H1 (cell line): Measurements from ENCODE around the gene RNF157. TPM values are rescaled to one million over a fixed set of nuclear protein-coding genes. Genes with fewer than 3 reads are reported as not detected.
A peak's percentile ranks its signal among the peaks of the same experiment; 100 is the strongest.

Experiments used
- CTCF ChIA-PET: fragments of 300-600 bp; sonication (Branson Sonifier 250); formaldehyde crosslinking; loops from one replicate; lab custom pipeline; 2021; ENCODE audit not compliant: partially characterized antibody; lab: Charles Lee
- POLR2A ChIA-PET: fragments of 300-600 bp; sonication (Branson Sonifier 250); formaldehyde crosslinking; loops from one replicate; lab custom pipeline; 2021; ENCODE audit warnings: inconsistent platforms; ENCODE audit not compliant: partially characterized antibody; lab: Charles Lee
- DNase-seq, 2 experiments: peaks; one replicate each; pipeline versions ENCODE4 v3.0.0 to v3.0.0-alpha.2; 2010 to 2022; ENCODE audit warnings: low spot score in 2 of 2, low read depth in 1 of 2, mixed read lengths in 1 of 2
- FAIRE-seq: peaks from 2 replicates; lab custom pipeline; 2011; peaks lifted over from hg19 to GRCh38; lab: Jason Lieb, UNC
- H2AFZ ChIP-seq: 2 replicates; pipeline ENCODE4 v1.8.1; 2012; ENCODE audit warnings: low read length, inconsistent platforms
- H2AK5ac ChIP-seq: 2 replicates; pipeline ENCODE4 v1.6.1; 2013; ENCODE audit warnings: low read depth, low read length
- H2BK120ac ChIP-seq: replicated peaks from 2 replicates; pipeline ENCODE3; 2013; ENCODE audit warnings: low read depth, low read length, inconsistent platforms
- H2BK12ac ChIP-seq: 2 replicates; pipeline ENCODE4 v1.6.1; 2013; ENCODE audit warnings: low read depth, low read length
- H2BK15ac ChIP-seq: 2 replicates; pipeline ENCODE4 v1.6.1; 2013; ENCODE audit warnings: low read length
- H2BK20ac ChIP-seq: 2 replicates; pipeline ENCODE4 v1.6.1; 2013; ENCODE audit warnings: low read length
- H2BK5ac ChIP-seq: 2 replicates; pipeline ENCODE4 v1.6.1; 2013; ENCODE audit warnings: low read depth, low read length
- H3K14ac ChIP-seq: 2 replicates; pipeline ENCODE4 v1.6.1; 2013; ENCODE audit warnings: inconsistent platforms; ENCODE audit not compliant: insufficient read length
- H3K18ac ChIP-seq: 2 replicates; pipeline ENCODE4 v1.6.1; 2013; ENCODE audit warnings: low read length; ENCODE audit errors: extremely low read depth
- H3K23ac ChIP-seq: 2 replicates; pipeline ENCODE4 v1.6.1; 2013; ENCODE audit warnings: inconsistent platforms; ENCODE audit not compliant: insufficient read length
- H3K23me2 ChIP-seq: 2 replicates; pipeline ENCODE4 v1.6.1; 2013; ENCODE audit warnings: low read depth, low read length
- H3K27ac ChIP-seq: 2 replicates; pipeline ENCODE4 v1.6.1; 2011; ENCODE audit warnings: low read depth, low read length, inconsistent platforms
- H3K27me3 ChIP-seq, 4 experiments: replicated peaks in 1 of 4; 1 replicate in 1 of 4; 2 replicates in 3 of 4; pipeline versions ENCODE4 v1.6.1 to v1.8.1; 2011 to 2013; ENCODE audit warnings: low read length in 3 of 4, mild to moderate bottlenecking in 3 of 4, inconsistent platforms in 2 of 4, mixed read lengths in 2 of 4, moderate library complexity in 1 of 4; ENCODE audit not compliant: control insufficient read depth in 3 of 4, insufficient read depth in 3 of 4; ENCODE audit errors: extremely low read depth in 1 of 4
- H3K36me3 ChIP-seq, 4 experiments: 2 replicates each; pipeline versions ENCODE4 v1.6.1 to v1.8.1; 2011 to 2013; ENCODE audit warnings: mild to moderate bottlenecking in 4 of 4, low read length in 3 of 4, moderate library complexity in 2 of 4, control low read depth in 1 of 4, inconsistent platforms in 1 of 4; ENCODE audit not compliant: insufficient read depth in 4 of 4, control insufficient read depth in 2 of 4
- H3K4ac ChIP-seq: replicated peaks from 2 replicates; pipeline ENCODE3; 2013; ENCODE audit warnings: low read length, low read depth, mixed read lengths, inconsistent platforms; ENCODE audit not compliant: insufficient read length
- H3K4me1 ChIP-seq, 4 experiments: replicated peaks in 1 of 4; 1 replicate in 1 of 4; 2 replicates in 3 of 4; pipeline versions ENCODE4 v1.6.1 to v1.8.1; 2011 to 2013; ENCODE audit warnings: low read length in 3 of 4, inconsistent platforms in 2 of 4, mixed read lengths in 1 of 4; ENCODE audit not compliant: insufficient read depth in 4 of 4, control insufficient read depth in 3 of 4
- H3K4me2 ChIP-seq, 2 experiments: 2 replicates each; pipeline versions ENCODE4 v1.6.1 to v1.8.1; 2011 to 2013; ENCODE audit warnings: low read depth in 2 of 2, low read length in 2 of 2, control low read depth in 1 of 2, inconsistent platforms in 1 of 2, mild to moderate bottlenecking in 1 of 2; ENCODE audit not compliant: insufficient read depth in 1 of 2
- H3K4me3 ChIP-seq, 4 experiments: fragments of 200-600, 300-600 bp in 1 of 4; sonication (generic), shearing (Covaris generic), sonication (Bioruptor Twin) in 1 of 4; 2 replicates each; pipeline versions ENCODE4 v1.5.1 to v1.8.1; 2011 to 2016; ENCODE audit warnings: low read length in 4 of 4, low read depth in 3 of 4, control low read depth in 2 of 4, inconsistent platforms in 2 of 4, mild to moderate bottlenecking in 2 of 4, mixed read lengths in 1 of 4, moderate library complexity in 1 of 4; ENCODE audit not compliant: insufficient read depth in 2 of 4; ENCODE audit errors: extremely low read depth in 1 of 4
- H3K56ac ChIP-seq: replicated peaks from 2 replicates; pipeline ENCODE3; 2013; ENCODE audit warnings: low read depth, mild to moderate bottlenecking, mixed read lengths, low read length, inconsistent platforms; ENCODE audit not compliant: insufficient read length
- H3K79me1 ChIP-seq: 2 replicates; pipeline ENCODE4 v1.6.1; 2013; ENCODE audit warnings: low read depth, low read length, control low read depth
- H3K79me2 ChIP-seq, 2 experiments: 2 replicates each; pipeline versions ENCODE4 v1.6.1 to v1.8.1; 2012 to 2013; ENCODE audit warnings: low read length in 2 of 2, mild to moderate bottlenecking in 2 of 2, inconsistent platforms in 1 of 2; ENCODE audit not compliant: insufficient read depth in 2 of 2, control insufficient read depth in 1 of 2
- H3K9ac ChIP-seq, 4 experiments: replicated peaks in 1 of 4; 1 replicate in 1 of 4; 2 replicates in 3 of 4; pipeline versions ENCODE4 v1.6.1 to v1.8.1; 2011 to 2013; ENCODE audit warnings: low read depth in 3 of 4, low read length in 3 of 4, control low read depth in 2 of 4, mild to moderate bottlenecking in 2 of 4, moderate library complexity in 2 of 4, inconsistent platforms in 1 of 4; ENCODE audit errors: extremely low read depth in 1 of 4
- H3K9me3 ChIP-seq, 2 experiments: 2 replicates each; pipeline versions ENCODE4 v1.6.1 to v1.8.1; 2012 to 2013; ENCODE audit warnings: mild to moderate bottlenecking in 2 of 2, moderate library complexity in 2 of 2, control low read depth in 1 of 2, inconsistent platforms in 1 of 2, low read depth in 1 of 2, low read length in 1 of 2, mixed read lengths in 1 of 2; ENCODE audit not compliant: insufficient read depth in 2 of 2
- H4K20me1 ChIP-seq, 2 experiments: replicated peaks in 1 of 2; 2 replicates each; pipeline versions ENCODE3 to v1.8.1; 2011 to 2013; ENCODE audit warnings: inconsistent platforms in 2 of 2, low read length in 2 of 2, mild to moderate bottlenecking in 1 of 2; ENCODE audit not compliant: insufficient read depth in 2 of 2, control insufficient read depth in 1 of 2
- H4K5ac ChIP-seq: 2 replicates; pipeline ENCODE4 v1.6.1; 2013; ENCODE audit warnings: low read length, low read depth, mixed read lengths, inconsistent platforms; ENCODE audit not compliant: insufficient read length
- H4K8ac ChIP-seq: 2 replicates; pipeline ENCODE4 v1.8.0; 2013; ENCODE audit warnings: mild to moderate bottlenecking, moderate library complexity, low read length, inconsistent platforms; ENCODE audit not compliant: insufficient read depth; ENCODE audit errors: extremely low read depth
- H4K91ac ChIP-seq: replicated peaks from 2 replicates; pipeline ENCODE3; 2013; ENCODE audit warnings: low read length, mixed read lengths, inconsistent platforms; ENCODE audit not compliant: insufficient read length
- ATF2 ChIP-seq: IDR thresholded peaks from 2 replicates; pipeline ENCODE4 v1.6.1; 2012; ENCODE audit warnings: low read length, inconsistent platforms
- BCL11A ChIP-seq, 2 experiments: IDR thresholded peaks; one replicate each; pipeline ENCODE4 v1.6.1; 2011; ENCODE audit warnings: low read depth in 2 of 2, low read length in 2 of 2, mild to moderate bottlenecking in 2 of 2
- BRCA1 ChIP-seq: IDR thresholded peaks from 2 replicates; pipeline ENCODE4 v1.6.1; 2012; ENCODE audit warnings: low read depth, low read length, improper control_type of control experiment
- CHD1 ChIP-seq: IDR thresholded peaks from 2 replicates; pipeline ENCODE4 v1.6.1; 2012; ENCODE audit warnings: low read depth, low read length, improper control_type of control experiment
- CHD2 ChIP-seq: IDR thresholded peaks from 2 replicates; pipeline ENCODE4 v1.6.1; 2012; ENCODE audit warnings: low read length, improper control_type of control experiment
- GTF2F1 ChIP-seq: IDR thresholded peaks from 2 replicates; pipeline ENCODE4 v1.6.1; 2012; ENCODE audit warnings: low read depth, low read length, improper control_type of control experiment, borderline replicate concordance
- POU5F1 ChIP-seq: IDR thresholded peaks from 2 replicates; pipeline ENCODE4 v1.6.1; 2011; ENCODE audit warnings: low read depth, mild to moderate bottlenecking, low read length, moderate library complexity
- TAF1 ChIP-seq: IDR thresholded peaks from 2 replicates; pipeline ENCODE4 v1.6.1; 2011; ENCODE audit warnings: mild to moderate bottlenecking, low read depth, low read length
- TAF7 ChIP-seq: optimal IDR thresholded peaks from 2 replicates; pipeline ENCODE3; 2011; ENCODE audit warnings: low read depth, mild to moderate bottlenecking, inconsistent platforms, low read length, moderate library complexity, borderline replicate concordance
- TEAD4 ChIP-seq: IDR thresholded peaks from 2 replicates; pipeline ENCODE4 v1.6.1; 2012; ENCODE audit warnings: low read depth, low read length, inconsistent platforms, mixed read lengths
- YY1 ChIP-seq: IDR thresholded peaks from 2 replicates; pipeline ENCODE4 v1.6.1; 2011; ENCODE audit warnings: low read depth, mild to moderate bottlenecking, low read length
- WGBS, 2 experiments: shearing (Covaris generic) in 1 of 2; methylation state at CpG; one replicate each; pipeline versions ENCODE4 v1.1.6 to v1.1.7; 2013 to 2015; ENCODE audit warnings: low lambda C conversion rate in 2 of 2, mixed read lengths in 2 of 2, inconsistent platforms in 1 of 2, low coverage in 1 of 2, missing lambda C conversion rate in 1 of 2; ENCODE audit not compliant: insufficient replicate concordance in 2 of 2, insufficient coverage in 1 of 2, insufficient read length in 1 of 2; ENCODE audit errors: extremely low coverage in 1 of 2, missing lambda C conversion rate in 1 of 2; 5-methylcytosine and 5-hydroxymethylcytosine counted together
- polyA plus RNA-seq, 7 experiments: library from polyadenylated mRNA; depleted of rRNA in 3 of 7; stranded (reverse) in 5 of 7; unstranded in 2 of 7; fragments of >200 nt in 5 of 7; fragments of 200-250 nt in 2 of 7; gene quantifications; 1 replicate in 5 of 7; 2 replicates in 1 of 7; 4 replicates in 1 of 7; pipeline versions ENCODE4 v1.2.1 to v1.2.3, GENCODE V29; 2011 to 2013; ENCODE audit warnings: missing spikeins in 2 of 7, mixed read lengths in 2 of 7
- total RNA-seq: library from RNA; stranded (reverse); fragmentation: NEBNext Ultra II Directional; extraction: Animal tissue kit (Norgen Biotek cat#: 25700); gene quantifications from 2 replicates; pipeline ENCODE4 v1.2.1, GENCODE V29; 2021

RNF157 gene
- total and polyA plus RNA-seq, 2 of the 8 experiments (the other 6 are each of a cell fraction or from before 2014, with no cell fraction given): 13.4 to 16.7 TPM

DNA sequence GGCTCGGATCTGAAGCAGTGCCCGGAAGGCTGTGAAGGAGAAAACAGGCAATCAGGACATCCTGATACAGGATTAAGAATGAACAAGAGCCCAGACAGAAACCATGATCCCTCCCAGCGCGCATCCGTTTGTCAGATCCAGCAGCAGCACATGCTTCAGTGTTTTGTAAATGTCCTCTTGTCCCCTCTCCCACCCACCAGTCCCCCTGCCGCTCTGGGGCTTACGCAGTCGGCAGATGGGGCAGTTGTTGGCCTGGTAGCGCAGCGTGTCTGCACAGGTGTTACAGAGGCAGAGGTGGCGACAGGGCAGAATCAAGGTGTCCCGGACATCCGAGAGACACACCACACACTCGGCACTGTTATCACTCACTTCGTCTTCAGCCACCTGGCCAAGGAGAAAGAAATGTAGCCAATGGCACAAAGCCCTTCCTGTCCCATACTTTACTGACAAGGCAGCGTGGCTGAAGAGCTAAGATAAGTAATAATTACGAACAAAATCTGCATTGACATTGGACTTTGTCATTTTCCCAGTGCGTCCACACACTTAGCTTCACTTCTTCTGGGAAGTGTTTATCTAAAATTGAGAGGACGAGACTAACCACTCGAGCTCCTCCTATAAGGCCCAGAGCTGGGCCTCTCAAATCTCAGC lies 78.5 kb downstream of the RNF157 start:
- no peak overlapping the region for H3K9ac ChIP-seq
- H2BK12ac ChIP-seq: no peak overlapping the region
- ChIA-PET POLR2A (interaction anchor here (0.5 kb wide), 1 partner anchor 112 kb away, joined by 3 read pairs; no protein-coding TSS in a partner anchor), CTCF (interaction anchor here (0.7 to 24.4 kb wide), 5 partner anchors 10 to 283 kb away, joined by 3 to 778 read pairs (median 425); partner anchors contain the start of genes EXOC7 and FOXJ1)
- H3K4me1 ChIP-seq: peaks cover 0 to 7% (median 3%) of the 10 kb centered on the region in 4 experiments; a peak in 4 of 7 replicates
- no peak overlapping the region for H3K27ac ChIP-seq
- H2BK15ac ChIP-seq: 0 out of 2 replicates have a peak overlapping the region, but pooled peaks have one; percentile 35
- H4K5ac ChIP-seq: no peak overlapping the region
- no peak overlapping the region for H2BK20ac ChIP-seq
- no peaks in the 10 kb centered on the region for H3K79me1 ChIP-seq
- H4K8ac ChIP-seq: no peak overlapping the region
- DNase-seq (no peak), FAIRE-seq (no peak)
- 91% methylated on average over 20 of the region's 20 CpGs; no CpG with 5 or more reads in 1 of the 2 experiments for WGBS, 2 experiments
- H3K9me3 ChIP-seq: no peaks in the 10 kb centered on the region
- no peak overlapping the region for H3K14ac ChIP-seq
- H4K91ac ChIP-seq: no peak overlapping the region
- H3K79me2 ChIP-seq: no peaks in the 10 kb centered on the region
- no peak overlapping the region for H3K23ac ChIP-seq
- H2AK5ac ChIP-seq: no peak overlapping the region
- H3K4ac ChIP-seq: no peak overlapping the region
- no peaks in the 10 kb centered on the region for H3K27me3 ChIP-seq
- H2AFZ ChIP-seq: no peak overlapping the region
- H3K4me2 ChIP-seq: no peak overlapping the region
- no peak overlapping the region for H3K4me3 ChIP-seq
- H2BK120ac ChIP-seq: no peak overlapping the region
- H2BK5ac ChIP-seq: no peak overlapping the region
- no peaks in the 10 kb centered on the region for H3K36me3 ChIP-seq
- no peak overlapping the region for H3K18ac ChIP-seq
- no peaks in the 10 kb centered on the region for H3K23me2 ChIP-seq
- no peaks in the 10 kb centered on the region for H4K20me1 ChIP-seq
- no peak for TF ChIP-seq TAF7
- TF ChIP-seq CHD1: no peak
- TF ChIP-seq ATF2: no peak
- no peak for TF ChIP-seq BRCA1
- no peak for TF ChIP-seq YY1
- TF ChIP-seq GTF2F1: no peak
- no peak for TF ChIP-seq BCL11A (IDR thresholded peaks at IDR 0.05; ENCODE audit: low read depth in 2 of 2, low read length in 2 of 2)
- no peak for TF ChIP-seq CHD2
- TF ChIP-seq TAF1: no peak
- TF ChIP-seq POU5F1: no peak
- TF ChIP-seq TEAD4: no peak
- H3K56ac ChIP-seq: no peak overlapping the region
